ENCODE data around the gene COBL. TPM values are rescaled to one million over a fixed set of nuclear protein-coding genes. Genes with fewer than 3 reads are reported as not detected.

COBL gene
- total and polyA plus RNA-seq, 2 of the 8 experiments (the other 6 are each of a cell fraction or from before 2014, with no cell fraction given), result 13.8 to 40.4 TPM

DNA sequence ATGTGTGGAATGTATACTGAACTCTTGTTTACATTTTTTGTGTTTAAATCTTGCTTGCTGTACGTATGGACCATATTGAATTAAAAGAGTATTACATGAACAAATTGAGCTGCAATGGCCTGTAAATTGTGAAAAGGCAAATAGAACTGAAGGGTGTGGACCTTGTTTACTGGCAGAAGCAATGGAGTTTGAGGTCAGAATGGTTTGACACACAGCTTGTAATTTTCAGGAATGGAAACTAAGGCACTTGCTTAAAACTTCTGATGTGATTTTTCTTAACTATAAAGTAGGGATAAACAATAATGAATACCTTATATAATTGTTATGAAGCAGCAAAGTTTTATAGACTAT is 33.9 kb upstream of the COBL start:
- Histone ChIP-seq H3K79me1 (ENCODE audit: low read depth, low read length) (no peaks in the 10 kb centered on the region), H3K27ac (ENCODE audit: low read depth, low read length) (no peak overlapping the region), H2BK120ac (replicated peaks; ENCODE audit: low read depth, low read length) (no peak overlapping the region), H3K4me3 (ENCODE audit: extremely low read depth in 1 of 4, insufficient read depth in 2 of 4, low read depth in 3 of 4, low read length in 4 of 4) (no peak overlapping the region), H2BK20ac (ENCODE audit: low read length) (no peak overlapping the region), H3K9ac (replicated peaks in 1 of 4; ENCODE audit: extremely low read depth in 1 of 4, low read depth in 3 of 4, low read length in 3 of 4) (no peak overlapping the region), H3K79me2 (ENCODE audit: control insufficient read depth in 1 of 2, insufficient read depth in 2 of 2, low read length in 2 of 2) (no peaks in the 10 kb centered on the region), H2BK5ac (ENCODE audit: low read depth, low read length) (no peak overlapping the region), H2AFZ (ENCODE audit: low read length) (no peak overlapping the region), H3K36me3 (ENCODE audit: control insufficient read depth in 2 of 4, insufficient read depth in 4 of 4, low read length in 3 of 4) (no peaks in the 10 kb centered on the region), H3K4ac (replicated peaks; ENCODE audit: insufficient read length, low read depth, low read length) (no peak overlapping the region), H3K18ac (ENCODE audit: extremely low read depth, low read length) (no peak overlapping the region), H2BK15ac (ENCODE audit: low read length) (no peak overlapping the region), H3K23ac (ENCODE audit: insufficient read length) (no peak overlapping the region), H4K91ac (replicated peaks; ENCODE audit: insufficient read length, low read length) (no peak overlapping the region), H3K4me1 (replicated peaks in 1 of 4; ENCODE audit: control insufficient read depth in 3 of 4, insufficient read depth in 4 of 4, low read length in 3 of 4) (peaks cover 0 to 3% (median 0%) of the 10 kb centered on the region in 4 experiments; a peak in 2 of 7 replicates), H4K20me1 (replicated peaks in 1 of 2; ENCODE audit: control insufficient read depth in 1 of 2, insufficient read depth in 2 of 2, low read length in 2 of 2) (no peaks in the 10 kb centered on the region), H3K56ac (replicated peaks; ENCODE audit: insufficient read length, low read depth, low read length) (no peak overlapping the region), H3K27me3 (replicated peaks in 1 of 4; ENCODE audit: control insufficient read depth in 3 of 4, extremely low read depth in 1 of 4, insufficient read depth in 3 of 4, low read length in 3 of 4) (no peaks in the 10 kb centered on the region; a peak in 1 of 7 replicates), H4K5ac (ENCODE audit: insufficient read length, low read depth, low read length) (no peak overlapping the region), H2AK5ac (ENCODE audit: low read depth, low read length) (no peak overlapping the region), H3K23me2 (ENCODE audit: low read depth, low read length) (no peaks in the 10 kb centered on the region), H3K9me3 (ENCODE audit: insufficient read depth in 2 of 2, low read depth in 1 of 2, low read length in 1 of 2) (no peaks in the 10 kb centered on the region), H3K4me2 (ENCODE audit: insufficient read depth in 1 of 2, low read depth in 2 of 2, low read length in 2 of 2) (no peak overlapping the region), H3K14ac (ENCODE audit: insufficient read length) (no peak overlapping the region), H4K8ac (ENCODE audit: extremely low read depth, insufficient read depth, low read length) (no peak overlapping the region), H2BK12ac (ENCODE audit: low read depth, low read length) (no peak overlapping the region)
- ChIA-PET CTCF (ENCODE audit: partially characterized antibody) (interaction anchor here (1.0 to 7.3 kb wide), 6 partner anchors 10 to 162 kb away, joined by 3 to 42 read pairs (median 5); no protein-coding TSS in a partner anchor), POLR2A (ENCODE audit: partially characterized antibody) (interaction anchor here (1.0 to 2.3 kb wide), 4 partner anchors 8 to 40 kb away, joined by 3 to 16 read pairs (median 4); no protein-coding TSS in a partner anchor)
- FAIRE-seq, result no peak
- DNase-seq (ENCODE audit: low read depth in 1 of 2, low spot score in 2 of 2), result no peak
- 92% methylated on average over 1 of the region's 1 CpG; no CpG with 5 or more reads in 1 of the 2 experiments for WGBS, 2 experiments (ENCODE audit: extremely low coverage in 1 of 2, insufficient coverage in 1 of 2, insufficient read length in 1 of 2, insufficient replicate concordance in 2 of 2, low coverage in 1 of 2, low lambda C conversion rate in 2 of 2, missing lambda C conversion rate in 1 of 2)
- no peak for TF ChIP-seq SP4 (IDR thresholded peaks at IDR 0.05; ENCODE audit: low read length)
- no peak for TF ChIP-seq CBX5 (IDR thresholded peaks at IDR 0.05; ENCODE audit: low read depth, low read length)
- no peak for TF ChIP-seq TAF1 (IDR thresholded peaks at IDR 0.05; ENCODE audit: low read depth, low read length)
- TF ChIP-seq CHD1 (IDR thresholded peaks at IDR 0.05; ENCODE audit: low read depth, low read length), result no peak
- TF ChIP-seq CBX8 (IDR thresholded peaks at IDR 0.05; ENCODE audit: borderline replicate concordance, low read depth, low read length), result no peak
